ENCODE data around the gene KRT23. TPM values are rescaled to one million over a fixed set of nuclear protein-coding genes. Genes with fewer than 3 reads are reported as not detected.
"Not testable (repeated sequence)": the region's sequence is repeated elsewhere in the genome, so short reads cannot be mapped to it uniquely, and the experiment has no call there.

KRT23 gene
- total RNA-seq, 1 donor from 2014 or later = 7.0 TPM

GRCh38 chr17:40950176-40950575 lies 12.7 kb upstream of the KRT23 start:
- no peak for DNase-seq (ENCODE audit: low spot score)

GRCh38 chr17:40949418-40949817 lies 12.0 kb upstream of the KRT23 start:
- DNase-seq (ENCODE audit: low spot score) = no peak

GRCh38 chr17:40947929-40948328 lies 10.5 kb upstream of the KRT23 start:
- no peak for DNase-seq (ENCODE audit: low spot score)

DNA sequence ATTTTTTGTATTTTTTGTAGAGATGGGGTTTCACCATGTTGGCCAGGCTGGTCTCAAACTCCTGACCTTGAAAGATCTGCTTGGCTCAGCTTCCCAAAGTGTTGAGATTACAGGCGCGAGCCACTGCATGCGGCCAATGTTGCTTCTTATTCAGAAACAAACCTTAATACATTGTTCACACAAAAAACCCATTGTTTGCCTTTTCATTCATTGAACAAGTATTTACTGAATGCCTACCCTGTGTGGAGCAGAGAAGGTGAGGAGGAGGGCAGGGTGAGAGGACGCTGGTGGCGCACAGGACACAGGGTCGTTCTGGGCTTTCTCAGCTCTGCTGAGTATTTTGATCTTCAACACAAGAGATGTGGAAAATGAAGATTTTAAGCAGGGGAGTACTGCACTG lies 8.0 kb upstream of the KRT23 start:
- DNase-seq (ENCODE audit: low spot score) = no peak

- no peak for DNase-seq (ENCODE audit: low spot score)
These were observed 7.1 kb upstream of the KRT23 start for GRCh38 chr17:40944531-40944930.

- no peak for DNase-seq (ENCODE audit: low spot score)
These were observed 5.1 kb upstream of the KRT23 start for GRCh38 chr17:40942553-40942952.

DNA sequence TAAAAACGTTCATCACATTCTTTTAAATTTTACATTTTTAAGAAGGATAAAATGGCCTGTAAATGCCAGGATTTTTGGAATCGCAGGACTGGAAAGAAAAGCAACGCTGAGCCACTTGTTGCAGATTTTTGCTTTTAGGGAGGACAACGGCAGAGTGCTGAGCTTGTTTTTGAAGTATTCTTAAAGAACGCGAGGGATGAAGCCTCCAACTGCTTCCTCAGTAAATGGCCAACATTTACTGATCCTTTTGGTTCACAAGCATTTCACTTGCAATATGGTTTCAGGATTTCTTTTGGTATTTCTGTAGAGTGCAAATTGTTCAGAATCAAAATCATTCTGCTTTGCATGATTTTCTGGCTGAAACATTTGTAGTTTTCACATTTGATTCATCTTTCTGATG lies 2.8 kb upstream of the KRT23 start:
- DNase-seq (ENCODE audit: low spot score) = no peak

GRCh38 chr17:40938981-40939380 lies 1.5 kb upstream of the KRT23 start:
- DNase-seq (ENCODE audit: low spot score) = no peak

DNA sequence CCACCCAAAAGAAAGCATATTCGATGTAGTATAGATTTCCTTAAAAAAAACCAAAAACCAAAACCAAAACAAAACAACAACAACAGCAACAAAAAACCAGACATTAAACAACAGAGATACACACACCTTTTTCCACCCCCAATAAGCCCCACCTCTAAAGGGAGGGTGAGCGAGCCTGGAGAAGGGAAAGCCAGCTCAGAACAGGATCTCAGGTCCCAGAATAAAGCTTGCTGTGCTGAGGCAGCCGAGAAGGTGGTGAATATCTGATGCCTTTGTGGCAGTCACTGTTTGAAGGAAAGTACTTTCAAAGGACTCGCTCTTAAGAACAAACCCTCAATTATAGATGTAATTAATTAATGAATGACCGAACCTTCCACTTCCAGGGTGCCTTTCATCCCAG lies 470 bp downstream of the KRT23 start:
- DNase-seq (ENCODE audit: low spot score) = no peak

GRCh38 chr17:40936437-40936971 lies 942 bp downstream of the KRT23 start:
- peak; percentile 33 for DNase-seq (ENCODE audit: low spot score)

GRCh38 chr17:40935624-40936023 lies 1.8 kb downstream of the KRT23 start:
- DNase-seq (ENCODE audit: low spot score) = no peak

DNA sequence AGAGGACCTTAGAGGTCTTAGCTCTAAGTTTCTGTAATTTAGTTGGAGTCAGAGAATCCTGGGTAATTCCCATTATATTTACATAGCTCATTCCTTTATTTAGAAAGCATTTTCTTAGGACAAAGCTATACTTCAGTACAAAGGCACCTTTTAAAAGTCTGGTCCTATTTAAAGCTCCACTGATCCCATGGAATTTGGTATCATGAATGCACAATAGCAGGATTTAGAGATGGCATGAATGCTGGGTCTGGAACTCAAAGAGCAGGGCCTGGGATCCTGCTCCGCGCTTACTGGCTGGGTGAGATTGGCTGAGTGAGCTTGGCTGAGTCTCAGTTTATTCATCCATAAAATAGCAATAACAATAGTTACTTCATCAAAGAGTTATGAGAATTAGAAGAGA lies 4.8 kb downstream of the KRT23 start:
- no peak for DNase-seq (ENCODE audit: low spot score)

- DNase-seq (ENCODE audit: low spot score) = no peak
These were observed 6.1 kb downstream of the KRT23 start for GRCh38 chr17:40931311-40931710.

DNA sequence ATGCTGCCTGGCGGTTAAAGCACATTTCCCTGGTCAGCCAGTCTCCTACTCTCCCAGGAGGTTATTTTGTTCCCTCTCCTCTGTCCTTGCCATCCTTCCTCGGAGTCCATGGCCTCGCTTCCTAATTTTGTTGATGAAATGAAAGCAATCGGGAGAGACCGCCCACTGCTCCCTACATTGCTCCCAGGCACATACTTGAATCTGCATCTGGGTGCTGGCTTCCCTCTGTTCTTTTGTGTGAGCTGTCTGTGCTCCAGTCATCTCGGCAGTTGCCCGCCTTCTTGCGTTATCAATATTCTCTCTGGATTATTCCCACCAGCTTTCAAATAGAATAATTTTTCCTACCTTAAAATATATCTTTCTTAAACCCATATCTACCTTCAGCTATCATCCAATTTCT lies 11.1 kb downstream of the KRT23 start:
- DNase-seq (ENCODE audit: low spot score) = no peak

- peak; percentile 74 for DNase-seq (ENCODE audit: low spot score)
These were observed 15.2 kb downstream of the KRT23 start for GRCh38 chr17:40922239-40922638.

GRCh38 chr17:40921026-40921425 lies 16.4 kb downstream of the KRT23 start:
- DNase-seq (ENCODE audit: low spot score) = no peak

- not testable (repeated sequence) for DNase-seq (ENCODE audit: low spot score)
These were observed 20.3 kb downstream of the KRT23 start for GRCh38 chr17:40917116-40917515.

GRCh38 chr17:40916366-40916765 lies 21.1 kb downstream of the KRT23 start:
- DNase-seq (ENCODE audit: low spot score) = no peak

GRCh38 chr17:40915721-40916256 lies 21.7 kb downstream of the KRT23 start:
- DNase-seq (ENCODE audit: low spot score) = no peak

- DNase-seq (ENCODE audit: low spot score) = no peak
These were observed 22.2 kb downstream of the KRT23 start for GRCh38 chr17:40915199-40915661.

GRCh38 chr17:40914075-40914855 lies 23.2 kb downstream of the KRT23 start:
- no peak for DNase-seq (ENCODE audit: low spot score)

GRCh38 chr17:40912486-40913210 lies 24.8 kb downstream of the KRT23 start:
- DNase-seq (ENCODE audit: low spot score) = no peak

DNA sequence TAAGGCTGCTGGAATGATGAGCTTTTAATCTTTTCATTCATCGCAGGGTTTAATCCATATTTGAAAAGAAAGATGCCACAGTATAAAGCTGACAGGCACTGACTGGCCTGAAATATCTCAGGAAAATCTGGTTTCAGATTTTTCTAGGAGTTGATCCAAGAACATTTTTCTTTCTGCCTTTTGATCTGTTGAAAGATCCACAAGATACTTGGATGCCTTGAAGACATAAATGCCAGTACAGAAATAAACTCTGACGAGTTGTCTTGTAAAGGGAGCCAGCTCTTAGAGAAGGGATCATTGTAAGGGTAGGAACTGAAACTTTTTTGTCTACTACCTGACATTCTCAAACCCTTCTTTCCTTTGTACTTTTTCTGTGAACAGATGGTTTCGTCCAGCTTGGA lies 27.0 kb downstream of the KRT23 start:
- no peak for DNase-seq (ENCODE audit: low spot score)
